Erythroblast (primary cell): Measurements from ENCODE around the gene RNF4.

Source experiments
- GATA1 ChIP-seq: IDR thresholded peaks from 2 replicates; pipeline ENCODE4 v1.6.1; 2011; ENCODE audit warnings: low read depth, mild to moderate bottlenecking, control low read depth, low read length, moderate library complexity
- POLR2A ChIP-seq: IDR thresholded peaks from 2 replicates; pipeline ENCODE4 v1.6.1; 2011; ENCODE audit warnings: mild to moderate bottlenecking, low read length

DNA sequence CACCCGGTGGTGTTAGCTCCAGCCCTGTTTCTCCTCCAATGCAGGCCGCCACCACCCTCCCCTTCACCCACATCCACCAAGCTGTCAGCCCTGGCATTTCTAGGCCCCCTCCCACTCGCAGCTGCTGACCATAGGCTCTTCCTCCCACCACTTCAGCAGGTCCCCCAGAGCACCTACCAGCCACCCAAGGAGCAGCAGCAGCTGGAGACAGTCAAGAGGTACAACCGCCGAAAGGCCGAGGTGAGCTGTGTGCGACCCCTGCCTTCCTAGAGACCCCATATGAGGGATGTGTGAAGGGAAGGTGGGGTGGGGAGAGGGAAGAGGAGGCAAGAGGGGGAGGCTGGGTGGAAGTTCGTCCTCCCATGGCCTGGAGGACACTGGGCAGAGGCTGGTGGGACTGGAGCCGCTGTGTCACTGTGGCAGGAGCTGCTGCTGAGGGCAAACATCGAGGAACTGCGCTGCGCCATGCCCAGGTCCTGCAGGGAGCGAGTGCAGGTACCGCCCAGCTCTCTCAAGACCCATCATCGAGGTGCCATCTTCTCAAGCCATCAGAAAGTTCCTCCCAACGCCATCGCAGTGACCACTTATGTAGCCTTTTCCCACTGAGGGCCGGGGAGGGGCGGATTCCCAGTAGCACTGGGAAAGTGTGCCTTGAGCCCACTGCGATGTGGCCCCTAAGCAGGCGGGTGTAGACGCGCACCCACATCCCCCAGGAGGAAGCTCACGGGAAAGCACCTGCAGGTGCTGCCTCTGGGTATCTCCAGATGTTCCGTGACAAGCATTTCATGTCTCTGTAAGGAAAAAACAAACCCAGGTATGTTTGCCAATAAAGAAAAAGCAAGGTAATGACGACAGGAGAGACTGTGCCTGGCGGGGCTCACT is 19.2 kb upstream of the RNF4 start:
- no peak for TF ChIP-seq POLR2A
- no peak for TF ChIP-seq GATA1
